ENCODE results near the gene CYP51A1.

The CYP51A1 gene

GRCh38 chr7:92071032-92071431, 63.2 kb downstream of the CYP51A1 start:
- peaks cover 12% of the 10 kb centered on the region for H3K36me3 ChIP-seq (replicated peaks)
- in situ Hi-C loops (cut with HindIII; ENCODE audit: low pct_ligation_motif_present, low sequenced_read_pairs), result no loop called here

GRCh38 chr7:92064438-92065029, 69.7 kb downstream of the CYP51A1 start:
- no peak for TF ChIP-seq CTCF (IDR thresholded peaks at IDR 0.05; ENCODE audit: low read depth, low read length, missing control alignments)
- in situ Hi-C loops (cut with HindIII; ENCODE audit: low pct_ligation_motif_present, low sequenced_read_pairs), result no loop called here
- Histone ChIP-seq H3K4me3 (ENCODE audit: low read depth, low read length) (no peak overlapping the region), H3K27me3 (replicated peaks) (no peaks in the 10 kb centered on the region), H3K36me3 (replicated peaks) (peaks cover 4% of the 10 kb centered on the region), H3K27ac (no peak overlapping the region)
- no peak for DNase-seq

More at GRCh38 chr7:92071032-92071431, 63.2 kb downstream of the CYP51A1 start:
- no peak overlapping the region for H3K27ac ChIP-seq
- TF ChIP-seq CTCF (IDR thresholded peaks at IDR 0.05; ENCODE audit: low read depth, low read length, missing control alignments), result no peak
- no peak for DNase-seq
- H3K4me3 ChIP-seq (ENCODE audit: low read depth, low read length), result no peak overlapping the region
- H3K27me3 ChIP-seq (replicated peaks), result no peaks in the 10 kb centered on the region
